C1 segment of cervical spinal cord (tissue), 14 donors: Measurements from ENCODE around the gene NTNG1.

ENCODE experiments used
- DNase-seq, 14 donors: peaks; one replicate each; lab custom pipeline; 2025; lab: John Stamatoyannopoulos, UW

NTNG1 gene

GRCh38 chr1:107404756-107405155 lies 263.9 kb downstream of the NTNG1 start:
- DNase-seq = no peak

GRCh38 chr1:107405236-107405635 lies 264.4 kb downstream of the NTNG1 start:
- no peak for DNase-seq

GRCh38 chr1:107407011-107407410 lies 266.2 kb downstream of the NTNG1 start:
- no peak for DNase-seq

- no peak for DNase-seq
These were observed 272.7 kb downstream of the NTNG1 start for GRCh38 chr1:107413546-107413945.

- no peak for DNase-seq
These were observed 273.1 kb downstream of the NTNG1 start for GRCh38 chr1:107413951-107414350.

GRCh38 chr1:107414550-107414949 lies 273.7 kb downstream of the NTNG1 start:
- DNase-seq = no peak

GRCh38 chr1:107415241-107415640 lies 274.4 kb downstream of the NTNG1 start:
- no peak for DNase-seq

- DNase-seq = no peak
These were observed 278.2 kb downstream of the NTNG1 start for GRCh38 chr1:107419003-107419402.

GRCh38 chr1:107422901-107423300 lies 282.1 kb downstream of the NTNG1 start:
- no peak for DNase-seq

- DNase-seq = peak in 4 of 14 donors; percentile 3 to 21 (median 6)
These were observed 289.8 kb downstream of the NTNG1 start for GRCh38 chr1:107430540-107431228.

GRCh38 chr1:107432108-107432507 lies 291.3 kb downstream of the NTNG1 start:
- no peak for DNase-seq

GRCh38 chr1:107433068-107433467 lies 292.2 kb downstream of the NTNG1 start:
- DNase-seq = no peak

GRCh38 chr1:107433635-107434360 lies 293.0 kb downstream of the NTNG1 start:
- DNase-seq = no peak

GRCh38 chr1:107434361-107434693 lies 293.5 kb downstream of the NTNG1 start:
- DNase-seq = no peak

- peak in 1 of 14 donors; percentile 24 for DNase-seq
These were observed 295.9 kb downstream of the NTNG1 start for GRCh38 chr1:107436552-107437241.

- DNase-seq = no peak
These were observed 298.7 kb downstream of the NTNG1 start for GRCh38 chr1:107439567-107439966.

GRCh38 chr1:107442551-107442950 lies 301.7 kb downstream of the NTNG1 start:
- no peak for DNase-seq

GRCh38 chr1:107443027-107443426 lies 302.2 kb downstream of the NTNG1 start:
- DNase-seq = no peak

- DNase-seq = no peak
These were observed 303.0 kb downstream of the NTNG1 start for GRCh38 chr1:107443860-107444259.

GRCh38 chr1:107444302-107444701 lies 303.5 kb downstream of the NTNG1 start:
- DNase-seq = no peak

GRCh38 chr1:107449326-107449725 lies 308.5 kb downstream of the NTNG1 start:
- DNase-seq = peak in 1 of 14 donors; percentile 81

- no peak for DNase-seq
These were observed 310.2 kb downstream of the NTNG1 start for GRCh38 chr1:107450899-107451664.
